Measurements from ENCODE around the gene MED10. TPM values are rescaled to one million over a fixed set of nuclear protein-coding genes. Genes with fewer than 3 reads are reported as not detected.

Gene MED10
- total RNA-seq, 1 donor from 2014 or later, result 38.4 TPM

DNA sequence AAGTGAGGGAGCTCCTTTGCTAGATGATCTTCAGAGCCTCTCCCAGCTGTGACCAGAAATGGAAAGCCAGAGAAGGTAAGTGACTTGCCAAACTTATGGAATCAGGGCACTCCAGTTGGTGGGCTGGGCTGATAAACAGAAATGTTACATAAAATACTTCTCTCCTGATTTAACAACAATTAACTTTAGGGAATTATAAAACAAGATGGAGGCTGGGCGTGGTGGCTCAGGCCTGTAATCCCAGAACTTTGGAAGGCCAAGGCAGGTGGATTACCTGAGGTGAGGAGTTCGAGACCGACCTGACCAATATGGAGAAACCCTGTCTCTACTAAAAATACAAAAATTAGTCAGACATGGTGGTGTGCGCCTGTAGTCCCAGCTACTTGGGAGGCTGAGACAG is 899 bp upstream of the MED10 start:
- peaks cover 19% of the 10 kb centered on the region for H3K27me3 Mint-ChIP-seq (ENCODE audit: low read depth)
- no peaks in the 10 kb centered on the region for H3K9me3 Mint-ChIP-seq
- H3K27ac Mint-ChIP-seq, result peak overlapping the region; percentile 98
- H3K36me3 Mint-ChIP-seq, result peaks cover 21% of the 10 kb centered on the region
- H3K4me3 Mint-ChIP-seq, result peak overlapping the region; percentile 99
- DNase-seq (ENCODE audit: low spot score in 2 of 2, unreplicated experiment in 2 of 2), result no peak
- H3K4me1 Mint-ChIP-seq, result peaks cover 27% of the 10 kb centered on the region
- TF ChIP-seq CTCF (IDR thresholded peaks at IDR 0.05; ENCODE audit: unreplicated experiment), result no peak

DNA sequence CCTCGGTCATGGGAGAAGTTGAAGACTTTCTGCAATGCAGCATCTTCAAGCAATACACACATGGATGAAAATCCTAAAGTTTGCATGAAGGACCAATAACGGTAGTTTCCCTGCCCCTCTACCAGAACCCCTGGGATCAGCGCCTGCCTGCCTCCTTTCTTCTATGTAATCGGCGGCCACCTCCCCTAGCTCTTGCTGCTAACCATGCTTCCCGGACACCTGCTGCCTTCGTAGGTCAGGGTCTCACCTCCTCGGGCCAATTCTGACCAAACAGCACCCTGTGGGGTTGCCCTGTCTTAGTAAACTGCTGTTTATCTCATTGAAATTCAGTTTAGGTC is 388 bp upstream of the MED10 start:
- H3K9me3 Mint-ChIP-seq, result no peaks in the 10 kb centered on the region
- H3K4me3 Mint-ChIP-seq, result peak overlapping the region; percentile 99

GRCh38 chr5:6377582-6377904 is 804 bp downstream of the MED10 start:
- peaks cover 38% of the 10 kb centered on the region for H3K36me3 Mint-ChIP-seq
- DNase-seq (ENCODE audit: low spot score in 2 of 2, unreplicated experiment in 2 of 2), result no peak
- TF ChIP-seq CTCF (IDR thresholded peaks at IDR 0.05; ENCODE audit: unreplicated experiment), result no peak
- H3K4me3 Mint-ChIP-seq, result peak overlapping the region; percentile 99
- H3K27me3 Mint-ChIP-seq (ENCODE audit: low read depth), result peaks cover 9% of the 10 kb centered on the region
- peak overlapping the region; percentile 98 for H3K27ac Mint-ChIP-seq
- peaks cover 27% of the 10 kb centered on the region for H3K4me1 Mint-ChIP-seq
- H3K9me3 Mint-ChIP-seq, result no peaks in the 10 kb centered on the region

More for the DNA sequence above, 388 bp upstream of the MED10 start:
- no peak for DNase-seq (ENCODE audit: low spot score in 2 of 2, unreplicated experiment in 2 of 2)
- peak overlapping the region; percentile 98 for H3K27ac Mint-ChIP-seq
- H3K27me3 Mint-ChIP-seq (ENCODE audit: low read depth), result peaks cover 16% of the 10 kb centered on the region
- H3K36me3 Mint-ChIP-seq, result peaks cover 26% of the 10 kb centered on the region
- H3K4me1 Mint-ChIP-seq, result peaks cover 27% of the 10 kb centered on the region
- TF ChIP-seq CTCF (IDR thresholded peaks at IDR 0.05; ENCODE audit: unreplicated experiment), result no peak

- TF ChIP-seq CTCF (IDR thresholded peaks at IDR 0.05; ENCODE audit: unreplicated experiment), result no peak
- H3K36me3 Mint-ChIP-seq, result peaks cover 43% of the 10 kb centered on the region
- no peaks in the 10 kb centered on the region for H3K9me3 Mint-ChIP-seq
- peak overlapping the region; percentile 98 for H3K27ac Mint-ChIP-seq
- H3K4me3 Mint-ChIP-seq, result peak overlapping the region; percentile 99
- H3K4me1 Mint-ChIP-seq, result peaks cover 27% of the 10 kb centered on the region
- H3K27me3 Mint-ChIP-seq (ENCODE audit: low read depth), result peaks cover 6% of the 10 kb centered on the region
- no peak for DNase-seq (ENCODE audit: low spot score in 2 of 2, unreplicated experiment in 2 of 2)
Measured at GRCh38 chr5:6376974-6377520, 1.3 kb downstream of the MED10 start.

- DNase-seq (ENCODE audit: low spot score in 2 of 2, unreplicated experiment in 2 of 2), result no peak
- no peaks in the 10 kb centered on the region for H3K9me3 Mint-ChIP-seq
- H3K4me3 Mint-ChIP-seq, result no peak overlapping the region
- TF ChIP-seq CTCF (IDR thresholded peaks at IDR 0.05; ENCODE audit: unreplicated experiment), result no peak
- no peaks in the 10 kb centered on the region for H3K27me3 Mint-ChIP-seq (ENCODE audit: low read depth)
- H3K4me1 Mint-ChIP-seq, result peaks cover 16% of the 10 kb centered on the region
- H3K36me3 Mint-ChIP-seq, result peaks cover 69% of the 10 kb centered on the region
- H3K27ac Mint-ChIP-seq, result no peak overlapping the region
Measured at GRCh38 chr5:6373081-6373846, 5.1 kb downstream of the MED10 start.
